C4-2B (cell line): ENCODE measurements around the gene CNGA2.

Experiments used
- H3K27ac ChIP-seq: fragments of 450-650 bp; 2 replicates; pipeline ENCODE4 v1.5.1; 2017
- CTCF ChIP-seq: fragments of 450-650 bp; conservative IDR thresholded peaks from 2 replicates; pipeline ENCODE4 v1.5.1; 2017; ENCODE audit warnings: mild to moderate bottlenecking
- ZFX ChIP-seq: fragments of 450-650 bp; IDR thresholded peaks from 2 replicates; pipeline ENCODE4 v1.6.1; 2017

The CNGA2 gene

GRCh38 chrX:151771726-151772125, 37.2 kb downstream of the CNGA2 start:
- TF ChIP-seq CTCF (no peak), ZFX (no peak)
- no peak overlapping the region for H3K27ac ChIP-seq

- H3K27ac ChIP-seq: no peak overlapping the region
- TF ChIP-seq ZFX (no peak), CTCF (no peak)
These were observed 38.9 kb downstream of the CNGA2 start for GRCh38 chrX:151773434-151773833.

GRCh38 chrX:151774421-151774820, 39.9 kb downstream of the CNGA2 start:
- no peak overlapping the region for H3K27ac ChIP-seq
- TF ChIP-seq CTCF (no peak), ZFX (no peak)

GRCh38 chrX:151776181-151776731, 41.7 kb downstream of the CNGA2 start:
- no peak for TF ChIP-seq CTCF
- TF ChIP-seq ZFX: no peak
- H3K27ac ChIP-seq: no peak overlapping the region

GRCh38 chrX:151776936-151777335, 42.4 kb downstream of the CNGA2 start:
- H3K27ac ChIP-seq: no peak overlapping the region
- no peak for TF ChIP-seq CTCF
- no peak for TF ChIP-seq ZFX

- TF ChIP-seq CTCF: no peak
- no peak for TF ChIP-seq ZFX
- H3K27ac ChIP-seq: no peak overlapping the region
These were observed 44.7 kb downstream of the CNGA2 start for GRCh38 chrX:151779258-151779657.

- TF ChIP-seq CTCF (no peak), ZFX (no peak)
- no peak overlapping the region for H3K27ac ChIP-seq
These were observed 46.1 kb downstream of the CNGA2 start for GRCh38 chrX:151780621-151781020.
